HepG2 (cell line): Measurements from ENCODE around the gene ENG. TPM values are rescaled to one million over a fixed set of nuclear protein-coding genes. Genes with fewer than 3 reads are reported as not detected.

Source experiments
- ATAC-seq: fragments of 200-7000 bp; cut with Tn5 transposase; 3 replicates; pipeline ENCODE4 v1.9.1; 2020; ENCODE audit warnings: mild to moderate bottlenecking, moderate library complexity
- BruUV-seq: library from RNA; stranded (reverse); fragments of 400-500 nt; replicated peaks from 2 replicates; lab custom pipeline; 2021; lab: Mats Ljungman, UMichigan
- CTCF ChIA-PET: fragments of 300-600 bp; formaldehyde crosslinking; extraction: SDS; loops from one replicate; lab custom pipeline; 2021; ENCODE audit warnings: low total read pairs, inconsistent platforms, low intra/inter-chr PET ratio; lab: Yijun Ruan, JAX
- POLR2A ChIA-PET: fragments of 350-600 bp; sonication (Branson Sonifier 250); formaldehyde crosslinking; loops from one replicate; lab custom pipeline; 2020; ENCODE audit warnings: antibody characterized with exemption, inconsistent platforms; lab: Yijun Ruan, JAX
- DNase-seq: peaks from one replicate; pipeline ENCODE4 v3.0.0-alpha.2; 2015; ENCODE audit warnings: low spot score
- FAIRE-seq: peaks from 3 replicates; lab custom pipeline; 2011; peaks lifted over from hg19 to GRCh38; lab: Jason Lieb, UNC
- H2AFZ ChIP-seq: one replicate; pipeline ENCODE4 v1.6.1; 2011; ENCODE audit warnings: low read length, inconsistent platforms
- H3K27ac ChIP-seq: fragments of 300-600 bp; 3 replicates; pipeline ENCODE4 v1.8.0; 2011; ENCODE audit warnings: mixed run types, mild to moderate bottlenecking, mixed read lengths, low read length, inconsistent platforms; ENCODE audit not compliant: insufficient read depth; ENCODE audit errors: extremely low read length
- H3K27me3 ChIP-seq, 2 experiments: fragments of 200-600 bp in 1 of 2; 2 replicates in 1 of 2; 3 replicates in 1 of 2; pipeline versions ENCODE4 v1.6.0 to v1.8.0; 2011; ENCODE audit warnings: low read length in 2 of 2, mild to moderate bottlenecking in 2 of 2, moderate library complexity in 2 of 2, inconsistent platforms in 1 of 2; ENCODE audit not compliant: insufficient read depth in 2 of 2, control insufficient read depth in 1 of 2
- H3K36me3 ChIP-seq, 2 experiments: fragments of 200-600 bp in 1 of 2; replicated peaks in 1 of 2; 2 replicates in 1 of 2; 3 replicates in 1 of 2; pipeline versions ENCODE4 v1.5.1 to v1.8.0; 2011; ENCODE audit warnings: low read length in 2 of 2, inconsistent platforms in 1 of 2; ENCODE audit not compliant: insufficient read depth in 2 of 2, control insufficient read depth in 1 of 2
- H3K4me1 ChIP-seq: 2 replicates; pipeline ENCODE4 v1.5.1; 2012; ENCODE audit warnings: low read length, inconsistent platforms; ENCODE audit not compliant: insufficient read depth
- H3K4me2 ChIP-seq: 2 replicates; pipeline ENCODE4 v1.6.0; 2011; ENCODE audit warnings: low read depth, low read length, inconsistent platforms
- H3K4me3 ChIP-seq, 3 experiments: fragments of 200-600 bp in 1 of 3; sonication (generic), shearing (Covaris generic) in 1 of 3; replicated peaks in 1 of 3; 2 replicates each; pipeline ENCODE4 v1.5.1; 2011 to 2016; ENCODE audit warnings: low read length in 3 of 3, inconsistent platforms in 2 of 3, low read depth in 2 of 3, mild to moderate bottlenecking in 2 of 3, control low read depth in 1 of 3, mixed read lengths in 1 of 3; ENCODE audit not compliant: insufficient read depth in 1 of 3
- H3K79me2 ChIP-seq: one replicate; pipeline ENCODE4 v1.6.1; 2011; ENCODE audit warnings: low read length, inconsistent platforms; ENCODE audit not compliant: insufficient read depth
- H3K9ac ChIP-seq: 2 replicates; pipeline ENCODE4 v1.6.0; 2011; ENCODE audit warnings: mild to moderate bottlenecking, low read depth, low read length, inconsistent platforms; ENCODE audit not compliant: insufficient read depth
- H3K9me3 ChIP-seq: 2 replicates; pipeline ENCODE4 v1.5.1; 2012; ENCODE audit warnings: mild to moderate bottlenecking, low read length
- H4K20me1 ChIP-seq: 2 replicates; pipeline ENCODE4 v1.6.0; 2011; ENCODE audit warnings: inconsistent platforms, mild to moderate bottlenecking, low read length, moderate library complexity; ENCODE audit not compliant: insufficient read depth
- AHR ChIP-seq: IDR thresholded peaks from 2 replicates; pipeline ENCODE4 v1.6.1; 2018; ENCODE audit warnings: missing genetic modification reagents, missing compliant biosample characterization
- CC2D1A ChIP-seq: sonication (generic); formaldehyde crosslinking; IDR thresholded peaks from 2 replicates; pipeline ENCODE4 v1.8.1; 2023; ENCODE audit warnings: mild to moderate bottlenecking, missing genetic modification reagents
- HNF1A ChIP-seq, 2 experiments: sonication (generic) in 1 of 2; formaldehyde crosslinking in 1 of 2; IDR thresholded peaks; 2 replicates each; pipeline versions ENCODE4 v1.4.0 to v1.6.1; 2016 to 2020; ENCODE audit warnings: borderline replicate concordance in 1 of 2, low read depth in 1 of 2, mild to moderate bottlenecking in 1 of 2, missing genetic modification reagents in 1 of 2
- HNF4A ChIP-seq: sonication (generic); formaldehyde crosslinking; IDR thresholded peaks from 2 replicates; pipeline ENCODE4 v1.4.0; 2020; ENCODE audit warnings: missing genetic modification reagents
- MEIS1 ChIP-seq: sonication (generic); formaldehyde crosslinking; IDR thresholded peaks from 2 replicates; pipeline ENCODE4 v1.9.0; 2021; ENCODE audit warnings: mild to moderate bottlenecking, missing genetic modification reagents, moderate library complexity, borderline replicate concordance
- RARG ChIP-seq: sonication (generic); formaldehyde crosslinking; IDR thresholded peaks from 2 replicates; pipeline ENCODE4 v1.4.0; 2020; ENCODE audit warnings: low read depth, mild to moderate bottlenecking, missing genetic modification reagents
- ZFP62 ChIP-seq: sonication (generic); formaldehyde crosslinking; IDR thresholded peaks from 2 replicates; pipeline ENCODE4 v1.4.0; 2020; ENCODE audit warnings: missing genetic modification reagents
- ZHX1 ChIP-seq: sonication (generic); formaldehyde crosslinking; IDR thresholded peaks from 2 replicates; pipeline ENCODE4 v1.8.1; 2022; ENCODE audit warnings: low read depth, mild to moderate bottlenecking, missing genetic modification reagents
- ZNF530 ChIP-seq: sonication (generic); formaldehyde crosslinking; IDR thresholded peaks from 2 replicates; pipeline ENCODE4 v1.5.0; 2020; ENCODE audit warnings: low read depth, mild to moderate bottlenecking, missing genetic modification reagents
- ZNF547 ChIP-seq: sonication (generic); formaldehyde crosslinking; IDR thresholded peaks from 2 replicates; pipeline ENCODE4 v1.5.1; 2020; ENCODE audit warnings: mild to moderate bottlenecking, missing genetic modification reagents
- ZNF580 ChIP-seq: IDR thresholded peaks from 2 replicates; pipeline ENCODE4 v1.6.1; 2016; ENCODE audit warnings: low read depth, borderline replicate concordance
- ZSCAN31 ChIP-seq: sonication (generic); formaldehyde crosslinking; IDR thresholded peaks from 2 replicates; pipeline ENCODE4 v1.5.0; 2020; ENCODE audit warnings: low read depth, mild to moderate bottlenecking, missing genetic modification reagents
- WGBS: methylation state at CpG from one replicate; pipeline ENCODE4 v1.1.6; 2017; ENCODE audit warnings: low lambda C conversion rate; 5-methylcytosine and 5-hydroxymethylcytosine counted together
- in situ Hi-C: cut with HindIII; loops from 2 replicates; pipeline ENCODE4 v1.10.0; 2017; ENCODE audit warnings: low pct_unique_long_range_greater_than_20kb; ENCODE audit not compliant: extremely low pct_ligation_motif_present
- intact Hi-C: fragments of 100-400 bp; cut with micrococcal nuclease; formaldehyde crosslinking; loops from one replicate; pipeline ENCODE4 v1.10.0; 2022; ENCODE audit not compliant: unreplicated experiment
- polyA plus RNA-seq, 8 experiments: library from polyadenylated mRNA; depleted of rRNA in 3 of 8; stranded (reverse) in 7 of 8; unstranded in 1 of 8; fragments of >200 nt; fragmentation: Illumina TruSeq in 4 of 8; extraction: Trizol in 4 of 8; gene quantifications; 2 replicates each; pipeline versions ENCODE4 v1.2.1 to v1.2.3, GENCODE V29; 2011 to 2016; ENCODE audit warnings: low read depth in 4 of 8, missing spikeins in 1 of 8, mixed read lengths in 1 of 8; ENCODE audit not compliant: insufficient read depth in 1 of 8
- total RNA-seq, 5 experiments: library from RNA; depleted of rRNA; stranded (reverse); fragments of >200 nt; fragmentation: Illumina TruSeq; extraction: Trizol; gene quantifications; 2 replicates each; pipeline ENCODE4 v1.2.3, GENCODE V29; 2016; ENCODE audit warnings: low read depth in 1 of 5

ENG gene
- total and polyA plus RNA-seq, 2 of the 13 experiments (the other 11 are each of a cell fraction or from before 2014, with no cell fraction given) = 0.02 to 1.1 TPM

- no peak overlapping the region for H3K9ac ChIP-seq
- no peak overlapping the region for H3K4me3 ChIP-seq
- no peak for FAIRE-seq
Measured at GRCh38 chr9:127777368-127777980, 77.0 kb downstream of the ENG start.

More at GRCh38 chr9:127777368-127777980, 77.0 kb downstream of the ENG start:
- H3K36me3 ChIP-seq = no peaks in the 10 kb centered on the region
- H4K20me1 ChIP-seq = no peaks in the 10 kb centered on the region
- H3K79me2 ChIP-seq = no peaks in the 10 kb centered on the region
- ATAC-seq = no peak
- TF ChIP-seq HNF1A (IDR thresholded peaks at IDR 0.05; ENCODE audit: low read depth) (no peak), HNF1A (CRISPR knock-in tag; IDR thresholded peaks at IDR 0.05; ENCODE audit: borderline replicate concordance) (no peak), ZFP62 (CRISPR knock-in tag) (no peak), ZNF530 (CRISPR knock-in tag) (no peak), RARG (CRISPR knock-in tag) (no peak), AHR (CRISPR knock-in tag) (no peak), CC2D1A (no peak), ZNF547 (no peak), ZSCAN31 (CRISPR knock-in tag) (no peak), ZHX1 (no peak), HNF4A (CRISPR knock-in tag) (no peak), MEIS1 (CRISPR knock-in tag) (no peak), ZNF580 (CRISPR knock-in tag) (no peak)
- TF ChIP-seq, all 625 proteins: peak for 0
- H3K27me3 ChIP-seq = peaks cover 1 to 33% of the 10 kb centered on the region in 2 experiments; a peak in 3 of 5 replicates
- H3K4me2 ChIP-seq = no peak overlapping the region
- no peak overlapping the region for H3K27ac ChIP-seq
- H2AFZ ChIP-seq = no peak overlapping the region
- no TSS peak for BruUV-seq
- 58% methylated on average over 18 of the region's 18 CpGs for WGBS
- POLR2A ChIA-PET = no interaction called here
- CTCF ChIA-PET = no interaction called here
- intact Hi-C loops = no loop called here
- no peak for DNase-seq
- peaks cover 24% of the 10 kb centered on the region for H3K4me1 ChIP-seq
- in situ Hi-C loops = no loop called here
- no peaks in the 10 kb centered on the region for H3K9me3 ChIP-seq
